ENCODE results near the gene BPGM.

Gene BPGM

GRCh38 chr7:134636008-134636449, 10.6 kb upstream of the BPGM start:
- ChIA-PET POLR2A (no interaction called here), CTCF (interaction anchor here (0.9 to 9.5 kb wide), 4 partner anchors 9 to 350 kb away, joined by 3 to 130 read pairs (median 8); partner anchors contain the start of genes AGBL3 and BPGM)
- no peak for TF ChIP-seq CTCF (IDR thresholded peaks at IDR 0.05; ENCODE audit: insufficient read depth, low read length, missing control alignments)
- no peak for DNase-seq (ENCODE audit: low read depth, low spot score)
- no peak overlapping the region for H3K4me3 ChIP-seq (ENCODE audit: low read depth, low read length)

- no peak overlapping the region for H3K4me3 ChIP-seq (ENCODE audit: low read depth, low read length)
- CTCF ChIA-PET: interaction anchor here (1.9 kb wide), 1 partner anchor 205 kb away, joined by 6 read pairs; no protein-coding TSS in a partner anchor
- POLR2A ChIA-PET: no interaction called here
- TF ChIP-seq CTCF (IDR thresholded peaks at IDR 0.05; ENCODE audit: insufficient read depth, low read length, missing control alignments): no peak
- DNase-seq (ENCODE audit: low read depth, low spot score): no peak
Observed at GRCh38 chr7:134637441-134637840, 9.2 kb upstream of the BPGM start.

- no peak for TF ChIP-seq CTCF (IDR thresholded peaks at IDR 0.05; ENCODE audit: insufficient read depth, low read length, missing control alignments)
- ChIA-PET POLR2A (no interaction called here), CTCF (interaction anchor here (1.9 kb wide), 1 partner anchor 205 kb away, joined by 6 read pairs; no protein-coding TSS in a partner anchor)
- no peak for DNase-seq (ENCODE audit: low read depth, low spot score)
- H3K4me3 ChIP-seq (ENCODE audit: low read depth, low read length): no peak overlapping the region
Observed at GRCh38 chr7:134637934-134638719, 8.5 kb upstream of the BPGM start.

GRCh38 chr7:134639061-134639460, 7.6 kb upstream of the BPGM start:
- CTCF ChIA-PET: interaction anchor here (11.7 kb wide), 1 partner anchor 7 kb away, joined by 130 read pairs; no protein-coding TSS in a partner anchor
- no peak overlapping the region for H3K4me3 ChIP-seq (ENCODE audit: low read depth, low read length)
- no peak for TF ChIP-seq CTCF (IDR thresholded peaks at IDR 0.05; ENCODE audit: insufficient read depth, low read length, missing control alignments)
- DNase-seq (ENCODE audit: low read depth, low spot score): no peak
- POLR2A ChIA-PET: no interaction called here

DNA sequence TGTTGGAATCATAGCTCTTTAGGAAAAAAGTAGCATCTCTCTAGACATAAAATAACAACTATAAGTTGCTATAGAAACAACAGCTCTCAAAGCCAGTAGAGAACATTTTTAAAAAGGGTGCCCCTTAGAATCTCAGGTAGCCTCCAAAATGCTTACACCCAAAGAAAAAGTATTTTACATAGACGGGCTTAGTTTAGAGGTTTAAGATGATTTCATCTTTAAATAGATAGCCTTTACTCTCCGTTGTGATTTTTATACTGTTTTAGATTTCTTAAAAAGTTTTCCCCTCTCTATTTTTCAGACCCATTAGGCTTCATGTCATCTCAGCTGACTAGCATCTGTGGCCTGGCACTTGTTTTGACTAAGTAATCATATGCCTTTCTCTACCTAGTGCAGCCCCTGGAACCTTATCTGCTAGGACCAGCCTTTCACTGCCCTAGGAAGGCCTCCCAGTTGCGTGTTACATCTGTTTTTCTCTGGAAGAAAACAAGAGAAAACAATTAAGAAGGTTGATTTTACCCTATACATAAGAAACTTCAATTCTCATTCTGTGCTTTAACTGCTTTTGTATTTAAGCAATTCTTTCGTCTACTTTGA, 6.9 kb upstream of the BPGM start:
- no peak for DNase-seq (ENCODE audit: low read depth, low spot score)
- CTCF ChIA-PET: interaction anchor here (1.3 to 11.7 kb wide), 2 partner anchors 8 to 9 kb away, joined by 5 to 130 read pairs; no protein-coding TSS in a partner anchor
- POLR2A ChIA-PET: no interaction called here
- TF ChIP-seq CTCF (IDR thresholded peaks at IDR 0.05; ENCODE audit: insufficient read depth, low read length, missing control alignments): no peak
- H3K4me3 ChIP-seq (ENCODE audit: low read depth, low read length): no peak overlapping the region
